ENCODE data around the gene DTNA. TPM values are rescaled to one million over a fixed set of nuclear protein-coding genes. Genes with fewer than 3 reads are reported as not detected.
"Not testable (repeated sequence)": the region's sequence is repeated elsewhere in the genome, so short reads cannot be mapped to it uniquely, and the experiment has no call there.

DTNA gene
- total RNA-seq, 1 donor, result 10.1 TPM

DNA sequence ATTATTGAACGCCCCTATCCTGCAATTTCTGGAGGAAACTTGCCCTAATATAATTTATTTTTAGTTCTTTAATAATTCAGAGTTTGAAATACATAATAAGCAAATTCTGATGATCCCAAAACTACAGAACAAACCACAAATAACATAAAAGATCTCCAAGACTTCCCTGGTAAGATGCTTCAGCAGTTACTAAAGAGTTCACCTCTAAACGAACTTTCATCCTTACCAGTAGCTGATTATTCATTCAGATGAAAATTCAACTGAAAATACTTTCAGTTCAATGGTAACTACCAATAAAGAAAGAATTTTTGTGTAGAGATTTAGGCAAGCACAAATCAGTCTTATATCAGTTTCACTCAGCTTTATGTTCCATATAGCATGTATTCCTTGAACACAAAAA, 201.0 kb downstream of the DTNA start:
- H3K4me3 ChIP-seq (ENCODE audit: insufficient read depth, low read length), result no peak overlapping the region
- H3K36me3 ChIP-seq (ENCODE audit: insufficient read depth, low read length), result no peaks in the 10 kb centered on the region
- H3K27me3 ChIP-seq (ENCODE audit: insufficient read depth, low read length), result no peaks in the 10 kb centered on the region
- H3K27ac ChIP-seq (ENCODE audit: low read depth, low read length), result no peak overlapping the region
- H3K4me2 ChIP-seq (ENCODE audit: insufficient read depth, low read length), result no peak overlapping the region
- TF ChIP-seq, protein P1, sequence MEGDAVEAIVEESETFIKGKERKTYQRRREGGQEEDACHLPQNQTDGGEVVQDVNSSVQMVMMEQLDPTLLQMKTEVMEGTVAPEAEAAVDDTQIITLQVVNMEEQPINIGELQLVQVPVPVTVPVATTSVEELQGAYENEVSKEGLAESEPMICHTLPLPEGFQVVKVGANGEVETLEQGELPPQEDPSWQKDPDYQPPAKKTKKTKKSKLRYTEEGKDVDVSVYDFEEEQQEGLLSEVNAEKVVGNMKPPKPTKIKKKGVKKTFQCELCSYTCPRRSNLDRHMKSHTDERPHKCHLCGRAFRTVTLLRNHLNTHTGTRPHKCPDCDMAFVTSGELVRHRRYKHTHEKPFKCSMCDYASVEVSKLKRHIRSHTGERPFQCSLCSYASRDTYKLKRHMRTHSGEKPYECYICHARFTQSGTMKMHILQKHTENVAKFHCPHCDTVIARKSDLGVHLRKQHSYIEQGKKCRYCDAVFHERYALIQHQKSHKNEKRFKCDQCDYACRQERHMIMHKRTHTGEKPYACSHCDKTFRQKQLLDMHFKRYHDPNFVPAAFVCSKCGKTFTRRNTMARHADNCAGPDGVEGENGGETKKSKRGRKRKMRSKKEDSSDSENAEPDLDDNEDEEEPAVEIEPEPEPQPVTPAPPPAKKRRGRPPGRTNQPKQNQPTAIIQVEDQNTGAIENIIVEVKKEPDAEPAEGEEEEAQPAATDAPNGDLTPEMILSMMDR (IDR thresholded peaks at IDR 0.05; ENCODE audit: extremely low read depth, low read depth, low read length), result no peak
- no peaks in the 10 kb centered on the region for H3K9me3 ChIP-seq (ENCODE audit: low read depth, low read length)
- no peak for DNase-seq (ENCODE audit: insufficient read length, low spot score, missing footprints)
- H2AFZ ChIP-seq (ENCODE audit: low read length), result no peak overlapping the region
- no peaks in the 10 kb centered on the region for H3K4me1 ChIP-seq (ENCODE audit: insufficient read depth, low read length)
- no peaks in the 10 kb centered on the region for H3K79me2 ChIP-seq (ENCODE audit: insufficient read depth, low read length)
- no peaks in the 10 kb centered on the region for H4K20me1 ChIP-seq (ENCODE audit: insufficient read depth, low read length)

DNA sequence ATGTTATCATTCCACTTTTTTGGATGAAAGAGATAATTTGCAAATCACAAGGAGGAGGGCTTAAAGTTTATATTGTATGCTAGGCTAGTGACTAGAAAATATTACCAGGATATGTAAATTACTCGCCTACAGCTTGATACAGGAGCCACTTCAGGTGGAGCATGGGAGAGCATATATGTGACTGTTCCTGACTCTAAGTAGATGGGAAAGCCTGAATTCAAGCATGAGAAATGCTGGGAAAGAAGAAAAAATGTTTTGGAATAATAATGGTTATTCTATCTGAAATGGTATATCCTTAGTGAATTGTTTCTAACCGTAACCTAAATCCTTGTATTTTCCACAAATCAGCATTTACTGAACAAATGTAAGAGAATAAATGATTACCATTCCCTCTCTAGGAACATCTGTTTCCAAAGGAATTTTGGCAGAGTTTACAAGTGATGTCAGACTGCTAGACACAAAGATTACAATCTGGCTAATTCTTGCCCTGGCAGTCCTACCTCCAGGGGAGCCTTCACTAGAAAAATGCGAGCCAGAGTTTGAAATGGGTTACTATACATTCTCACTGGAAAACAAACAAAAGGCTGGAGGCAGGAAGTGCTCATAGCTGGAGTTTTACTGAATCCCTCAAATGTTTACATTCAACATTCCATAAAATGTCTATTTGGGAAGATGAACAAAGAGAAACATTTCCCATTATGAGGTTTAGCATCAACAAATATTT, 201.7 kb downstream of the DTNA start:
- no peaks in the 10 kb centered on the region for H3K9me3 ChIP-seq (ENCODE audit: low read depth, low read length)
- no peaks in the 10 kb centered on the region for H3K36me3 ChIP-seq (ENCODE audit: insufficient read depth, low read length)
- H3K4me1 ChIP-seq (ENCODE audit: insufficient read depth, low read length), result no peaks in the 10 kb centered on the region
- no peaks in the 10 kb centered on the region for H3K27me3 ChIP-seq (ENCODE audit: insufficient read depth, low read length)
- H2AFZ ChIP-seq (ENCODE audit: low read length), result no peak overlapping the region
- no peak overlapping the region for H3K4me3 ChIP-seq (ENCODE audit: insufficient read depth, low read length)
- DNase-seq (ENCODE audit: insufficient read length, low spot score, missing footprints), result no peak
- TF ChIP-seq, protein P1 (IDR thresholded peaks at IDR 0.05; ENCODE audit: extremely low read depth, low read depth, low read length), result no peak
- H4K20me1 ChIP-seq (ENCODE audit: insufficient read depth, low read length), result no peaks in the 10 kb centered on the region
- no peak overlapping the region for H3K27ac ChIP-seq (ENCODE audit: low read depth, low read length)
- no peaks in the 10 kb centered on the region for H3K79me2 ChIP-seq (ENCODE audit: insufficient read depth, low read length)
- H3K4me2 ChIP-seq (ENCODE audit: insufficient read depth, low read length), result no peak overlapping the region

DNA sequence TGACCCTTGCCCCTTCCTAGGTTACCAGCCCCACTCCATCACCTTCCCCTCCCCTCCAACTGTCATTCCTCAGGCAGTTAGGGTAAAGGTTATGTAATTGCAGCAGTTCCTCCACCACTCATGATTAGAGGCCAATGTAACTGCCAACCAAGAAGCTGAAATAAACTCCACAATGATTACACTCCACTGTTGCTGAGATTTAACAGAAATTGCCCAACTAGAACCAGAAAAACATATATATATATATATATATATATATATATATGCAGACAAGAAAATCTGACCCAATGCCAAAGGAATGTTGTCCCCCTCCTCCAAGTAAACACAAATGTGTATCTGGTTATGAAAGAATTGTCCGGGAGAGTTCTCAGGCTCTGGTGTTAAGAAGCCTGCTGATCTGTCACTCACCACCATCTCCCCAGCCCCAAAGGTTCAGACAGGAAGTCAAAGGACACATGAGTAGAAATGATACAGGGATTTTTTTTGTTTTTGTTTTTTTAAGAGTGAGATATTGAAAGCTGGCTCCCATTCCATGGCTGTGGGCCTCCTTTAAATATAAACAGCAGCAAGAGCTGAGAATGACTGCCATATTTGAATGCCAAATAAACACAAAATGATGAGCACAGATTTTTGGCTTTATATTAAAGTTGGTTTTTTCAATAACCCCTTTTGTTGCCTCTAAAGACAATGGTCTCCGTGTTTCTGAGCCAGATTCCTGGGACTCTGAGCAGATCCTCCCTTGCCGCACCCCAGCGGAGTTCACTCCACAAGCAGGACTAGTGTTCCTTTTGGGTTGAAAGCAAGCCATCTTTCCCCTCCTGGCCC, 204.0 kb downstream of the DTNA start:
- no peaks in the 10 kb centered on the region for H3K36me3 ChIP-seq (ENCODE audit: insufficient read depth, low read length)
- DNase-seq (ENCODE audit: insufficient read length, low spot score, missing footprints), result no peak
- no peaks in the 10 kb centered on the region for H3K9me3 ChIP-seq (ENCODE audit: low read depth, low read length)
- H3K27me3 ChIP-seq (ENCODE audit: insufficient read depth, low read length), result no peaks in the 10 kb centered on the region
- H3K79me2 ChIP-seq (ENCODE audit: insufficient read depth, low read length), result no peaks in the 10 kb centered on the region
- H4K20me1 ChIP-seq (ENCODE audit: insufficient read depth, low read length), result no peaks in the 10 kb centered on the region
- TF ChIP-seq, protein P1 (IDR thresholded peaks at IDR 0.05; ENCODE audit: extremely low read depth, low read depth, low read length), result no peak
- H3K4me3 ChIP-seq (ENCODE audit: insufficient read depth, low read length), result no peak overlapping the region
- H2AFZ ChIP-seq (ENCODE audit: low read length), result no peak overlapping the region
- H3K4me1 ChIP-seq (ENCODE audit: insufficient read depth, low read length), result no peaks in the 10 kb centered on the region
- H3K4me2 ChIP-seq (ENCODE audit: insufficient read depth, low read length), result no peak overlapping the region
- no peak overlapping the region for H3K27ac ChIP-seq (ENCODE audit: low read depth, low read length)

DNA sequence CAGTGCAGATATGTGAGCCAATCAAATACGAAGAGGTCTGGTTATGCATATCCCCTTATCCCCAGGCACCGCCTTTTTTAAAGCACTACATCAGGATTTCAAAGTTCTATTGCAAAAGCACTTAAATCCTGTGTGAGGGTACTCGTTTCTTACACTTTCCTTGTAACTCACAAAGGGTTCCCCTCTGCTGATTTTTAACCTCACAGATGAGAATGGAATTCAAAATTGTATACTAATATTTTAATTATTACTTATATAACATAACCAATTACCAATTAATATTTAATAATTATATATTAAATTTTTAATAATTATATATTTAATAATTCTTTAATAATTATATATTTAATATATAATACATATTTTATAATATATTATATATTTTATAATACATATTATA, 204.9 kb downstream of the DTNA start:
- H3K4me3 ChIP-seq (ENCODE audit: insufficient read depth, low read length), result no peak overlapping the region
- TF ChIP-seq, protein P1 (IDR thresholded peaks at IDR 0.05; ENCODE audit: extremely low read depth, low read depth, low read length), result no peak
- H3K27me3 ChIP-seq (ENCODE audit: insufficient read depth, low read length), result no peaks in the 10 kb centered on the region
- no peaks in the 10 kb centered on the region for H3K36me3 ChIP-seq (ENCODE audit: insufficient read depth, low read length)
- H3K4me1 ChIP-seq (ENCODE audit: insufficient read depth, low read length), result no peaks in the 10 kb centered on the region
- no peak overlapping the region for H3K4me2 ChIP-seq (ENCODE audit: insufficient read depth, low read length)
- no peaks in the 10 kb centered on the region for H4K20me1 ChIP-seq (ENCODE audit: insufficient read depth, low read length)
- no peak for DNase-seq (ENCODE audit: insufficient read length, low spot score, missing footprints)
- no peak overlapping the region for H2AFZ ChIP-seq (ENCODE audit: low read length)
- H3K27ac ChIP-seq (ENCODE audit: low read depth, low read length), result no peak overlapping the region
- H3K9me3 ChIP-seq (ENCODE audit: low read depth, low read length), result no peaks in the 10 kb centered on the region
- no peaks in the 10 kb centered on the region for H3K79me2 ChIP-seq (ENCODE audit: insufficient read depth, low read length)

DNA sequence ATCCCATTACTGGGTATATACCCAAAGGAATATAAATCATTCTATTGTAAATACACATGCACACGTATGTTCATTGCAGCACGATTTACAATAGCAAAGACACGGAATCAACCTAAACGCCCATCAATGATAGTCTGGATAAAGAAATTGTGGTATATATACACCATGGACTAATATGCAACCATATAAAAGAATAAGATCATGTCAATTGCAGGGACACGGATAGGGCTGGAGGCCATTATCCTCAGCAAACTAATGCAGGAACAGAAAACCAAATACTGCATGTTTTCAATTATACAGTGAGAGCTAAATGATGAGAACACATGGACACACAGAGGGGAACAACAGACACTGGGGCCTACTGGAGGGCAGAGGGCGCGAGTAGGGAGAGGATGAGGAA, 206.4 kb downstream of the DTNA start:
- H3K27me3 ChIP-seq (ENCODE audit: insufficient read depth, low read length); DNase-seq (ENCODE audit: insufficient read length, low spot score, missing footprints); H3K4me3 ChIP-seq (ENCODE audit: insufficient read depth, low read length); H3K4me2 ChIP-seq (ENCODE audit: insufficient read depth, low read length); H3K36me3 ChIP-seq (ENCODE audit: insufficient read depth, low read length); H3K9me3 ChIP-seq (ENCODE audit: low read depth, low read length); H3K4me1 ChIP-seq (ENCODE audit: insufficient read depth, low read length); H4K20me1 ChIP-seq (ENCODE audit: insufficient read depth, low read length); H2AFZ ChIP-seq (ENCODE audit: low read length); H3K79me2 ChIP-seq (ENCODE audit: insufficient read depth, low read length); H3K27ac ChIP-seq (ENCODE audit: low read depth, low read length): not testable (repeated sequence)
